GM12873 (cell line): ENCODE data around the gene PEA15.

ENCODE experiments used
- TF ChIP-seq, protein P1 (sequence below): IDR thresholded peaks from 2 replicates; pipeline ENCODE4 v1.5.1; 2012; ENCODE audit warnings: low read depth, mild to moderate bottlenecking, moderate library complexity, low read length, control low read depth; ENCODE audit not compliant: insufficient read depth; ENCODE audit errors: missing control alignments

The PEA15 gene

DNA sequence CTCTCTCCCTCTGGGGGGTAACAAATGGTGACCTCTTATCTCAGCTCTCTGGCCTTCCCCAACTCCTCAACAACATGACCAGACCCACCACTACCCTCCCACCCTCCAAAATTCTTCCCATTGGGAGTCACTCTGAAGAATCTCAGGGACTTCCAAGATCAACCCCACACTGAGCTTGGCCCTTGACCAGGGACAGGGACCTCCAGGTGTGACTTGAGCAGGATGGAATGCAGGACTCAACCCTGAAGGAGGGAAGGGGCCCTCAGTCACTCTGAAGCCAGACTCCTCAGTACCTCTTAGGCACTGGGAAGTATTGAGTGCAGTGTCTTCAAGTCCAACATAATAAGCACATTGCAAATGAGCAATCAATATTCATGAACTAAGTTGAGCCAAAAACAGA is 12.9 kb upstream of the PEA15 start:
- TF ChIP-seq, protein P1, sequence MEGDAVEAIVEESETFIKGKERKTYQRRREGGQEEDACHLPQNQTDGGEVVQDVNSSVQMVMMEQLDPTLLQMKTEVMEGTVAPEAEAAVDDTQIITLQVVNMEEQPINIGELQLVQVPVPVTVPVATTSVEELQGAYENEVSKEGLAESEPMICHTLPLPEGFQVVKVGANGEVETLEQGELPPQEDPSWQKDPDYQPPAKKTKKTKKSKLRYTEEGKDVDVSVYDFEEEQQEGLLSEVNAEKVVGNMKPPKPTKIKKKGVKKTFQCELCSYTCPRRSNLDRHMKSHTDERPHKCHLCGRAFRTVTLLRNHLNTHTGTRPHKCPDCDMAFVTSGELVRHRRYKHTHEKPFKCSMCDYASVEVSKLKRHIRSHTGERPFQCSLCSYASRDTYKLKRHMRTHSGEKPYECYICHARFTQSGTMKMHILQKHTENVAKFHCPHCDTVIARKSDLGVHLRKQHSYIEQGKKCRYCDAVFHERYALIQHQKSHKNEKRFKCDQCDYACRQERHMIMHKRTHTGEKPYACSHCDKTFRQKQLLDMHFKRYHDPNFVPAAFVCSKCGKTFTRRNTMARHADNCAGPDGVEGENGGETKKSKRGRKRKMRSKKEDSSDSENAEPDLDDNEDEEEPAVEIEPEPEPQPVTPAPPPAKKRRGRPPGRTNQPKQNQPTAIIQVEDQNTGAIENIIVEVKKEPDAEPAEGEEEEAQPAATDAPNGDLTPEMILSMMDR = no peak

DNA sequence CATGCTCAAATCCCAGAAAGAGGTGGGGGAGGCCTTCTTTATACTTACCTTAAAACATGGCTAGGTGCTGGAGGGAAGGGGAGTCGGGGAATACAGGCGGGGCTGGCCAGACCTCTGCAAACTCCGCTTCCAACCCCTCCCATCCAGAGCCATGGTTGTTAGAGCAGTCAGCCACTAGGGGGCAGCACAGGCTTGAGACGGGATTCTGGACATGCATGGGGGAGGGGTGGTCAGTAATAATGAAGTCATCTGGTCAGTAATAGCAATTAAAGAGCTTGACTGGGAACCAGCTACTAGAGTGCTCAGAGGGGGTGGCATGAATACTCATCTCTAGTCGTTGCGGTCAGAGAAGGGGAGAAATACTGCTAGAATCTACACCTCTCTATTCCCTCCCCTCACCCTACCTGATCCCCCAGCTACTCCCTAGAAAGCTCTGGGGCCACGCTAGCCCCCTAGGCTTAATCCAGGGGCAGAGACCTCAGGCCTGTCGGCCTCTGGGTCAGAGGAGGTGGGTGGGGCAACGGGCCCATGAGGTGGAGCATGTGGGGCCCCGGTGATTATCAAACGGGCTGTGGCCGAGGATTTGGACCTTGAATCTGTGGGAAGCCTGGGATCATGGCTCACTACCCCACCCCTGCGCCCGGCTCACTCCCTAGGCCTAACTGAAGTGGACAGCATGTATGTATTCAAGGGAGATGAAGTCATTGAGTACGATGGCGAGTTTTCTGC is 11.9 kb upstream of the PEA15 start:
- TF ChIP-seq, protein P1 = peak; percentile 97

DNA sequence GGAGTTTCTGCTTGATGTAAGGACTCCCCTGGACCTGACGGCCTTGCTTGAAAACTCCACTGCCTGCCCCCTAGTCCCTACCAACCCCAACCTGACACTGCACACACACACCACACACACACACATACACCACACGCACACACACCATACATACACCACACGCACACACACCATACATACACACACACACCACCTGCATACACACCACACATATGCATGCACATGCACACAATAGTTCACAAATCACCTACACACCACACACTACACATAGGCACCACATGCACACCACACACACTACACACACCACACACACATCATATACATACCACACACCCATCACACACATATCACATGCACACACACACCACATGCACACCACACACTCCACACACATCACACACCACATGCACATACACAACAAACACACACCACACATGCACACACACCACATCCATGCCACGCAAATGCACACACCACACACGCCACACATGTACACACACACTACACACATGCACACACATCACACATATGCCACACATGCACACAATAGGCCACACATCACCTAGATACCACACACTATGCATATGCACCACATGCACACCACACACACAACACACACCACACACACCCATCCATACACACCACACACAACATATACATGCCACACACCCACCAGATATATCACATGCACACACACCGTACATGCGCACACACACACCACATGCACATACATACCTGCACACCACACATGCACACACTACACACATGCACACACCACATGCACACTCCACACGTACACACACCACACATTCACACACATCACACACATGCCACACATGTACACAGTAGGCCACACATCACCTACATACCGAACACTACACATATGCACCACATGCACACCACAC is 11.1 kb upstream of the PEA15 start:
- TF ChIP-seq, protein P1 = no peak

DNA sequence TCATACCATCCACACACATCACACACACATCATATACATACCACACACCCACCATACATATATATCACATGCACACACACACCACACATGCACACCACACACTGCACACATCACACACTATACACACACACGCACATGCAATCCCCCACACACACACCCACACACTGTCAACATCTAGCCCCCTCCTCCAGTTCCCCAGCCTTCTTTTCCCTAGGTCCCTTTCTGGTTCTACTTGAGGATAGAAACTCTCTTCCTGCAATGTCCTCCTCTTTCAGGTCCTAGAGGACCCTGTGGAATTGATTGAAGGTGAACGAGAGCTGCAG is 10.5 kb upstream of the PEA15 start:
- TF ChIP-seq, protein P1 = no peak

DNA sequence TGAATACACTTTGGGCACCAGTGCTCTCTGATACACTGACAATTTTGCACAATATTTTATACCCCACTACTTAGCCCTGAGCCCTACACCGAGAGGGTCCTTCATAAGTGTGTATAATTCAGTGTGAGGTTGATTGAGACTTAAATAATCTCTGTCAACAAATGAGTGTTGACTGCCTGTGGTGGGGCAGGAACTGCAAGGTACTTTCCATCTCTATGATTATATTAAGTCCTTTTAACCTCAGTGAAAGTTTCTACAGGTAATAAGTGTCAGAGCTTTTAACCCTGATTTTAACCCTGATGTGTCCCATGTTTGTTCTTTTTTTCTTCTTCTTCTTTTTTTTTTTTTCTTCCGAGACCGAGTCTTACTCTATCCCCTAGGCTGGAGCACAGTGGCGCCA is 9.0 kb upstream of the PEA15 start:
- TF ChIP-seq, protein P1 = no peak

DNA sequence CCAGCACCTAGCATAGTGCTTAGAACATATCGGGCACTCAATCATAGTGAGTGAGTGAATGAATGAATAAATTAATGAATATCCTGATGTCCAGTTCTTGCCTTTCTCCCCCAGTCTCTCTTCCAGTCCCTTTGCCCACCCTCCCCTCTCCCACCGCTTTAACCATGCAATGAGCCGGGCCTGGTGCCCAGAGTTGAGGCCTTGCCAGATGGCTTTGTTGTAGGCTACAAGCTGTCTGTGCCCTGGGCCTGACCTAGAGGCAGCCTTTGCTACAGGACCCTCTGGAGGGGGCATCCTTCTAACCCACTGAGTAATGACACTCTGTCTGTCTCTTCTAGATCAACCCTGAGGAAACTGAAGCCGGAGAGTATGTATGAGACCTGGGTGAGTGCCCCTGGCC is 8.0 kb upstream of the PEA15 start:
- TF ChIP-seq, protein P1 = no peak

DNA sequence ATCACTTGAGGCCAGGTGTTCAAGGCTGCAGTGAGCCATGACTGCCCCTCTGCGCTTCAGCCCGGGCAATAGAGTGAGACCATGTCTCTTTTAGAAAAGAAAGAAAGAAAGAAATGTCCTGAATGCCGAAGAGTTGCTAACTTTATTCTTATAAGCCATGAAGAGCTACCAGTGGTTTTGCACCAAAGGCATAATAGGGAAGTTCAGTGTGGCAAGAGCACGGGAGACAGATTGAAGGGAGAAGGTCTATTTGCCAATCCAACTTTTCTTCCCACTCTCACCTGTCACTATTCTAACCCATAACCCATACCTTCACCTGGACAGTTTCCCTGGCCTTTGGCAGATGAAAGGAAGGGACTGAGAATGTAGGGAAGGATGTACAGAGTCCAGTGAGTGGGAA is 4.4 kb upstream of the PEA15 start:
- TF ChIP-seq, protein P1 = no peak
